Spleen (tissue), 11 donors: ENCODE data around the gene AP2S1. TPM values are rescaled to one million over a fixed set of nuclear protein-coding genes. Genes with fewer than 3 reads are reported as not detected.
"Not testable (repeated sequence)": the region's sequence is repeated elsewhere in the genome, so short reads cannot be mapped to it uniquely, and the experiment has no call there.

ENCODE experiments used
- DNase-seq: peaks from one replicate; pipeline ENCODE4 v3.0.0-alpha.2; 2020
- H3K27ac ChIP-seq, 8 donors: fragments of 200-600 bp; sonication (generic) in 7 of 8; 1 replicate in 4 of 8; 2 replicates in 4 of 8; pipeline versions ENCODE4 v1.5.0 to v1.8.0; 2016 to 2021; ENCODE audit warnings: inconsistent platforms in 4 of 8, mild to moderate bottlenecking in 4 of 8, moderate library complexity in 1 of 8
- H3K27me3 ChIP-seq, 7 donors: fragments of 200-600 bp; sonication (generic) in 6 of 7; replicated peaks in 1 of 7; 1 replicate in 4 of 7; 2 replicates in 3 of 7; pipeline versions ENCODE4 v1.5.0 to v1.8.0; 2016 to 2021; ENCODE audit warnings: inconsistent platforms in 3 of 7, mild to moderate bottlenecking in 1 of 7
- H3K36me3 ChIP-seq, 6 donors: fragments of 200-600 bp; sonication (generic) in 5 of 6; 1 replicate in 4 of 6; 2 replicates in 2 of 6; pipeline versions ENCODE4 v1.5.0 to v1.8.0; 2016 to 2021; ENCODE audit warnings: inconsistent platforms in 2 of 6
- H3K4me1 ChIP-seq, 6 donors: fragments of 200-600 bp; sonication (generic) in 5 of 6; 1 replicate in 3 of 6; 2 replicates in 3 of 6; pipeline versions ENCODE4 v1.5.0 to v1.8.0; 2016 to 2021; ENCODE audit warnings: inconsistent platforms in 3 of 6
- H3K4me3 ChIP-seq, 8 donors: fragments of 200-600 bp; sonication (generic) in 7 of 8; 1 replicate in 4 of 8; 2 replicates in 4 of 8; pipeline versions ENCODE4 v1.5.0 to v1.8.0; 2016 to 2021; ENCODE audit warnings: inconsistent platforms in 4 of 8, mild to moderate bottlenecking in 4 of 8, moderate library complexity in 2 of 8
- H3K9me3 ChIP-seq, 8 donors: fragments of 200-600 bp; sonication (generic) in 7 of 8; 1 replicate in 4 of 8; 2 replicates in 4 of 8; pipeline versions ENCODE4 v1.5.0 to v1.8.0; 2016 to 2021; ENCODE audit warnings: inconsistent platforms in 4 of 8
- POLR2A ChIP-seq, 3 donors: fragments of 450-650 bp; IDR thresholded peaks; one replicate each; pipeline ENCODE4 v1.5.1; 2017; ENCODE audit warnings: antibody characterized with exemption in 3 of 3, mild to moderate bottlenecking in 1 of 3
- POLR2AphosphoS5 ChIP-seq, 3 donors: sonication (generic); formaldehyde crosslinking; IDR thresholded peaks; one replicate each; pipeline ENCODE4 v1.5.1; 2017; ENCODE audit warnings: antibody characterized with exemption in 3 of 3
- WGBS, 5 donors: extraction: QIAGEN DNeasy Blood & Tissue Kit in 3 of 5; methylation state at CpG; one replicate each; pipeline versions ENCODE4 v1.1.5 to v1.1.7; 2013 to 2018; 5-methylcytosine and 5-hydroxymethylcytosine counted together
- intact Hi-C: fragments of 100-400 bp; cut with DNase I; formaldehyde crosslinking; loops from one replicate; pipeline ENCODE4 v1.15.0; 2023; ENCODE audit warnings: low total_unique reads
- polyA plus RNA-seq, 3 donors: library from polyadenylated mRNA; stranded (reverse); fragments of 200-250 nt; gene quantifications; one replicate each; pipeline ENCODE4 v1.2.1, GENCODE V29; 2013
- total RNA-seq, 7 donors: library from RNA; depleted of rRNA in 3 of 7; stranded (reverse); fragments of >200 nt in 3 of 7; fragmentation: NEBNext Ultra II Directional in 4 of 7; extraction: Animal tissue kit (Norgen Biotek cat#: 25700) in 4 of 7; gene quantifications; one replicate each; pipeline versions ENCODE4 v1.1.0 to v1.2.1, GENCODE V29; 2016 to 2021
- TF ChIP-seq, protein P1 (sequence below), 11 experiments: fragments of 200-600 bp in 7 of 11; fragments of 450-650 bp in 4 of 11; sonication (generic) in 4 of 11; IDR thresholded peaks in 8 of 11; conservative IDR thresholded peaks in 3 of 11; 1 replicate in 7 of 11; 2 replicates in 4 of 11; pipeline versions ENCODE4 v1.4.0 to v1.8.0; 2016 to 2021; ENCODE audit warnings: antibody characterized with exemption in 11 of 11, inconsistent platforms in 4 of 11, mild to moderate bottlenecking in 1 of 11
- donor health status: healthy with polysubstance abuse.
- donor health status: DM: no; HTN: no; CAD: no; lungs with moderate emphysema.
- donor health status: DM: no; HTN: no; CAD: no.
- donor health status: Bipolar disorder and iron deficiency.
- donor health status: healthy.
- donor health status: DM: no; HTN: no; CAD: no.
- donor health status: DM: yes; HTN: yes; CAD: no.

AP2S1 gene
- total and polyA plus RNA-seq, 10 donors, result 58.0 to 145 (median 110) TPM

DNA sequence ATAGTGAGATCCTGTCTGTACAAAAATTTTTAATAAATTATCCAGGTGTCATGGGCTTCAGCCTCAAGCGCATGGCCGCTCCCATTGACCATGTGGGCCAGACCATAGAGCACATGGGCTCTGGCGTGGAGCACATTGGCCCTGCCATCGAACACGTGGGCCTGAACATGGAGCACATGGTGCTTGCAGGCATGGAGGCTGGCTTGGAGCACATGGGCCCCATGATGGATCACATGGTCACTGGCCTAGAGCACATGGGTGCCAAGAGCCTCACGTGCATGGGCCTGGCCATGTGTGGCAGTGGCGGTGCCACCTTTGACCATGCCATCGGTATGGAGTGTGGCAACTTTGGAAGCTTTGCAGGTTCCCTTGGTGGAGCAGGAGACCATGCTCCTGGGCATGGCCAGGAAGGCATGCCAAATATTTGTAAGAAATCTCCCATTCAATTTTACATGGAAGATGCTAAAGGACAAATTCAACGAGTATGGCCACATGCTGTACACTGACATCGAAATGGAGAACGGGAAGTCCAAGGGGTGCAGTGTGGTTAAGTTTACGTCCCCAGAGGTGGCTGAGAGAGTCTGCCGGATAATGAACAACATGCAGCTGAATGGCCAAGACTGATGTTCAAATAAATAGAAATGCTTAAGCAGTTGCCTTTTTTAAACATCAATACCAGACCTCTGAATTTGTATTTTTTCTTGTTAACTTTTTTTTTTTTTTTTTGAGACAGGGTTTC lies 40.9 kb downstream of the AP2S1 start:
- TF ChIP-seq POLR2AphosphoS5 (IDR thresholded peaks at IDR 0.05) (no peak), POLR2A (IDR thresholded peaks at IDR 0.05) (no peak)
- TF ChIP-seq, protein P1, sequence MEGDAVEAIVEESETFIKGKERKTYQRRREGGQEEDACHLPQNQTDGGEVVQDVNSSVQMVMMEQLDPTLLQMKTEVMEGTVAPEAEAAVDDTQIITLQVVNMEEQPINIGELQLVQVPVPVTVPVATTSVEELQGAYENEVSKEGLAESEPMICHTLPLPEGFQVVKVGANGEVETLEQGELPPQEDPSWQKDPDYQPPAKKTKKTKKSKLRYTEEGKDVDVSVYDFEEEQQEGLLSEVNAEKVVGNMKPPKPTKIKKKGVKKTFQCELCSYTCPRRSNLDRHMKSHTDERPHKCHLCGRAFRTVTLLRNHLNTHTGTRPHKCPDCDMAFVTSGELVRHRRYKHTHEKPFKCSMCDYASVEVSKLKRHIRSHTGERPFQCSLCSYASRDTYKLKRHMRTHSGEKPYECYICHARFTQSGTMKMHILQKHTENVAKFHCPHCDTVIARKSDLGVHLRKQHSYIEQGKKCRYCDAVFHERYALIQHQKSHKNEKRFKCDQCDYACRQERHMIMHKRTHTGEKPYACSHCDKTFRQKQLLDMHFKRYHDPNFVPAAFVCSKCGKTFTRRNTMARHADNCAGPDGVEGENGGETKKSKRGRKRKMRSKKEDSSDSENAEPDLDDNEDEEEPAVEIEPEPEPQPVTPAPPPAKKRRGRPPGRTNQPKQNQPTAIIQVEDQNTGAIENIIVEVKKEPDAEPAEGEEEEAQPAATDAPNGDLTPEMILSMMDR (IDR thresholded peaks at IDR 0.05 in 8 of 11, conservative IDR thresholded peaks at IDR 0.05 in 3 of 11), result no peak
- intact Hi-C loops, result no loop called here
- no peak overlapping the region for H3K27ac ChIP-seq
- no peaks in the 10 kb centered on the region for H3K27me3 ChIP-seq
- no peaks in the 10 kb centered on the region for H3K9me3 ChIP-seq
- WGBS, 5 donors, result 83 to 86% (median 84%) methylated on average over 11 to 13 of the region's 13 CpGs
- no peak overlapping the region for H3K4me3 ChIP-seq
- no peaks in the 10 kb centered on the region for H3K36me3 ChIP-seq
- no peak for DNase-seq
- H3K4me1 ChIP-seq, result peaks cover 0 to 19% (median 0%) of the 10 kb centered on the region in 6 donors

DNA sequence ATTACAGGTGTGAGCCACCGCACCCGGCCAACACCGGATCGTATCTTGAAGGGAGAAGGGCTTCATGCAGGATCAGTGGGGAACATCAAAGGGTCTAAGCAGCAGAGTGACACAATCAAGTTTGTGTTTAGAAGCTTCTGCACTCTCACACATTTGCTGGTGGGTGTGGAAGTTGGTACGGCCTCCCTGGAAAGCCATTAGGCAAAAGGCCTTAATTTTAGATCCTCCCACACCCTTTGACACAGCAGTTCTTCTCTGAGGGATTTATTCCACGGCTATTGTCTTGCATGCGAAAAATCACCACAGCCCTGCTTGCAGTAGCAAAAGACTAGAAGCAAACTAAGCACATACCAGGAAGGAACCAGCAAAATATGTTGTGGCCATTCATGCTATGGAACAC lies 44.0 kb downstream of the AP2S1 start:
- no peaks in the 10 kb centered on the region for H3K9me3 ChIP-seq
- H3K4me1 ChIP-seq, result no peaks in the 10 kb centered on the region
- 87 to 94% (median 91%) methylated on average over 7 of the region's 7 CpGs for WGBS, 5 donors
- no peak overlapping the region for H3K27ac ChIP-seq
- no peaks in the 10 kb centered on the region for H3K36me3 ChIP-seq
- no peak overlapping the region for H3K4me3 ChIP-seq
- intact Hi-C loops, result no loop called here
- H3K27me3 ChIP-seq, result no peaks in the 10 kb centered on the region
- no peak for TF ChIP-seq POLR2AphosphoS5 (IDR thresholded peaks at IDR 0.05)
- no peak for DNase-seq

DNA sequence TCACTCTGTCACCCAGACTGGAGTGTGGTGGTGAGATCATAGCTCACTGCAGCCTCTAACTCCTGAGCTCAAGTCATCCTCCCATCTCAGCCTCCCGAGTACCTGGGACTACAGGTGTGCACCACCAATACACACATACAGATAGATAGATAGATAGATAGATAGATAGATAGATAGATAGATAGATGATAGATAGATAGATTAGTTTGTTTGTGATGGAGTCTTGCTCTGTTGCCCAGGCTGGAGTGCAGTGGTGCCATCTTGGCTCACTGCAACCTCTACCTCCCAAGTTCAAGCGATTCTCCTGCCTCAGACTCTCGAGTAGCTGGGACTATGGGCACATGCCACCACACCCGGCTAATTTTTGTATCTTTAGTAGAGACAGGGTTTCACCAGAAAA lies 46.2 kb downstream of the AP2S1 start:
- H3K9me3 ChIP-seq, H3K4me1 ChIP-seq, H3K4me3 ChIP-seq, H3K36me3 ChIP-seq, DNase-seq, H3K27me3 ChIP-seq, H3K27ac ChIP-seq, intact Hi-C loops: not testable (repeated sequence)
- WGBS, 5 donors, result 89 to 96% (median 93%) methylated on average over 4 of the region's 4 CpGs

DNA sequence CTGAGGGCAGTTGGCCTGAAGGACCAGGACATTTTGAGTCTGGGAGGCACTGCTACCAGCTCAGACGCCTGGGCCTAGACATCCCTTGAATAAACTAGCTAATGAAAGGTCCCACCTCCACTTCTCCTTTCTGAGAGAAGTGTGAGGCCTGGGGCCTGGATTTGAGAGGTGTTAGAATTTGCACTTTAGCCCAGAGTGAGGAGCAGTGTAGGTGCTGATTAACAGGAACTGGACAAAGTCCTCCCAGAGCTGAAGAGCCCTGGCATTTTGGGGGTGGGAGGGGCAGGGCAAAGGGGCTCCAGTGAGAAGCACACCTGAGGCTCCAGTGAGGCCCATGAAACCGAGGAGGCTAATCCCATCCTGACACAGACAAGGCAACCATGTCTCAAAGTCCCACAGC lies 47.1 kb downstream of the AP2S1 start:
- Histone ChIP-seq H3K9me3 (no peaks in the 10 kb centered on the region), H3K4me1 (no peaks in the 10 kb centered on the region), H3K27me3 (no peaks in the 10 kb centered on the region), H3K27ac (no peak overlapping the region), H3K4me3 (no peak overlapping the region), H3K36me3 (no peaks in the 10 kb centered on the region)
- WGBS, 5 donors, result 73 to 91% (median 78%) methylated on average over 2 of the region's 2 CpGs
- intact Hi-C loops, result no loop called here
- no peak for DNase-seq
- TF ChIP-seq POLR2AphosphoS5 (IDR thresholded peaks at IDR 0.05), result no peak
- no peak for TF ChIP-seq POLR2A (IDR thresholded peaks at IDR 0.05)
- TF ChIP-seq, protein P1 (IDR thresholded peaks at IDR 0.05 in 8 of 11, conservative IDR thresholded peaks at IDR 0.05 in 3 of 11), result no peak

DNA sequence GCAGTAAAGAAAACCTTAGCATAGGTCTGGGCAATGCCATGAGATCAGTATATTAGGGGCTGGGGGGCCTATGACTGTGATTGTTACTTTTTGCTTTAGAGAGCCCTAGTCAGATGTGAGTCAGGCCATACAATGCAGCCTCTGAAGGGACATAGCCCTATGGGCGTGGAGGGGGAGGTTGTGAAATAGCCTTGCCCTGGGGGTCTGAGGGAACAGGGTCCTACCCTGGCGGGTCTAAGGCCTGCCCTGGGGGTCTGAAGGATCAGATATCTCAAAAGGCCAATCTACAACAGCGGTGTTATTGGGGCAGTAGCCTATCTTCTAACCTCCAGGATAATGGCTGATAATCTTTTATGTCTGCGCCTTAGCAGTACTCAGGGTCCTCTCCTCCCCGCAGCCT lies 48.5 kb downstream of the AP2S1 start:
- Histone ChIP-seq H3K4me1 (no peaks in the 10 kb centered on the region), H3K27ac (no peak overlapping the region), H3K4me3 (no peak overlapping the region), H3K36me3 (no peaks in the 10 kb centered on the region), H3K9me3 (no peaks in the 10 kb centered on the region), H3K27me3 (no peaks in the 10 kb centered on the region)
- no peak for TF ChIP-seq POLR2AphosphoS5 (IDR thresholded peaks at IDR 0.05)
- TF ChIP-seq, protein P1 (IDR thresholded peaks at IDR 0.05 in 8 of 11, conservative IDR thresholded peaks at IDR 0.05 in 3 of 11), result no peak
- TF ChIP-seq POLR2A (IDR thresholded peaks at IDR 0.05), result no peak
- intact Hi-C loops, result no loop called here
- 92 to 97% (median 94%) methylated on average over 5 of the region's 5 CpGs for WGBS, 5 donors
- no peak for DNase-seq
